HG02943 (cell line): ENCODE results near the gene SSTR1.
"Not testable (repeated sequence)": the region's sequence is repeated elsewhere in the genome, so short reads cannot be mapped to it uniquely, and the experiment has no call there.

Source experiments
- ATAC-seq: cut with Tn5 transposase; IDR thresholded peaks from one replicate; pipeline ENCODE4 v1.9.1; 2021; ENCODE audit warnings: mild to moderate bottlenecking, low read depth, moderate library complexity; ENCODE audit not compliant: unreplicated experiment

SSTR1 gene, protein sequence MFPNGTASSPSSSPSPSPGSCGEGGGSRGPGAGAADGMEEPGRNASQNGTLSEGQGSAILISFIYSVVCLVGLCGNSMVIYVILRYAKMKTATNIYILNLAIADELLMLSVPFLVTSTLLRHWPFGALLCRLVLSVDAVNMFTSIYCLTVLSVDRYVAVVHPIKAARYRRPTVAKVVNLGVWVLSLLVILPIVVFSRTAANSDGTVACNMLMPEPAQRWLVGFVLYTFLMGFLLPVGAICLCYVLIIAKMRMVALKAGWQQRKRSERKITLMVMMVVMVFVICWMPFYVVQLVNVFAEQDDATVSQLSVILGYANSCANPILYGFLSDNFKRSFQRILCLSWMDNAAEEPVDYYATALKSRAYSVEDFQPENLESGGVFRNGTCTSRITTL

DNA sequence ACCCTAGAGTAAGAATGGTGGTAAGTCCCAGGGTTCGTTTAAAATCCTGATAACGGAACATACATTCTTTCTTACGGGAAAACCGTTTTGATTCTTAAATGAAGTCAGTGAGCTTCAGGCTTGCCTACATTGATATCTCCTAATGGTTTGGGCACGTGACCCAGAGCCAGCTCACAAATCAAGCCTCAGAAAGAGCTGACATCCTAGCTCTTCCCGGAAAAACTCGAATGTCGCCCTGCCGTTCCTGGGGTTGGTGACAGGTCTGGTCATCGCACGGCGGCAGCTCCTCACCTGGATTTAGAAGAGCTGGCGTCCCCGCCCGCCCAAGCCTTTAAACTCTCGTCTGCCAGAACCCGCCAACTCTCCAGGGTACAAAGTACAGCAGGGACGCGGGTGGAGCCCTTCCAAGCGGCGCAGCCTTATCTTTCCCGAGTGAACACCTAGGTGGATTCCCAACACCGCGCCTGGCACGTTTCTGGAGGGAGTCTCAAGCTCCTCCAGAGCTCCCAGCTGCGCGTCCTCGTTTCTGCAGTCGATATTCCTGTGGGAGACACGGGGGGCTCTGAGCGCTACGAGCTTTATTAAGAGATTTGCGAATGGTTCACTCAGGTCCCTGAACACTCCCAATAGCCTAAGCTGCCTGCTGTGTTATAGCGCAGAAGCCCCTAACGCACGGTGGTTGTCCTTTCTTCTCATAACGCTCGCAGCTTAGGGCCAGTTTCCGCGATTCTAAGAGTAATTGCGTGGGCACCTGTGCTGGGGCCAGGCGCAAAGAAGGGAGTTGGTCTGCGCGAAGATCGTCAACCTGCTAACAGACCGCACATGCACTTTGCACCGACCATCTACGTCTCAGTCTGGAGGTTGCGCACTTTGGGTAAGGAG, at the start of gene SSTR1:
Gene SSTR1 (plus strand): TSS at position 169 of the 882 bp plus-strand sequence. CDS start 1,486 bp downstream, outside the sequence.
- no peak for ATAC-seq

DNA sequence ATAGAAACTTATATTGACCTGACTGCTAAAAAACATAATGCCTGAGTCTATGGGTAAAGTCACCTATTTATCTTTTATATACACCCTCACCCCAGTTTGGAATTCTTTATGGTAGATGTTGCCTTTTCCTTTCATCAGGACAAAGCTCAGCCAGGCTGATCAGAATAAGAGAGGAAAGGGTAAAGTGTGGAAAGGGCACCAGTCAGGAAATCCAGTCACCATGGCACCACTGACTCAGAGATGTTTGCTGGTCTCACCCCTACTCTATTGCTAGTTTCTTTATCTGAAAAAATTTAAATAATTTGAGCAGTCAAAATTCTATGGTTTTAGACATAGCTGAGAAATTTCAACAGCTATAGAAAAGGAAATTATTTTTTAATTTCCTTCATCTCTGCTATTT, 49.2 kb upstream of the SSTR1 start:
- ATAC-seq = no peak

DNA sequence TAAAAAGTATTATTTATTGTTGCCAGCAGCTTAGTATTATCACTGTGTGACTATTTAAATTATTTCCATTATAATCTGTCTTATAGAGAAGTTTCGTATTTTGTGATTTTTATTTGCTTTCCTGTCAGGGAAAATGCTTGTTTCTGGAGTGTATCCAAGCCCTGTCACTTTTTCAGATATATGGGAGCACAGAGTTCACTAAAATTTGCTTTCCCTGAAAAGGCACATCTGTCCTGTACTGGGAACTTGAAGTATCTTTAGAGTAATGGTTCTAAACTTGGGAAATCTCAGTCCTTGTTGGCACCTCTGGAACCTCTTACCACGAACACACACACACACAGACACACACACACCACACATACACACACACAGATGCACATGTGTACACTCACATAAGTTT, 39.3 kb upstream of the SSTR1 start:
- no peak for ATAC-seq

DNA sequence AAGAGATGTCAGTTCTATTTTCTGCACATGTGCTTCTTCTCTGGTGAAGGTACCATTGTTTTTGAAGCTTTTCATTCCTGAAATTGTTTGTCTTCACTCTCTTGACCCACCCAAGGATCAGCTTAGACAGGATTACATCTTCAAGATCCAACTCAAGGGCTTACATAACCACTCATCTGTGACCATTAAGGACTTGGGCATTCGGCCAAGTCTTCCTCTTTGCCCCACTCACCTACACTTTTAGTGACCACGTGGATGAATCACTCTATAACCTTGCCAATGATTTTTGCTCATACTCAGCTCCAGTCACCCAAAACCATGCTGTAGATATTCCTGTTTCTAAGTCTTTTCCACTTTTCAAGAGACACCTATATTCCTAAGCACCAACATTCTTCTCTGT, 36.5 kb upstream of the SSTR1 start:
- no peak for ATAC-seq

DNA sequence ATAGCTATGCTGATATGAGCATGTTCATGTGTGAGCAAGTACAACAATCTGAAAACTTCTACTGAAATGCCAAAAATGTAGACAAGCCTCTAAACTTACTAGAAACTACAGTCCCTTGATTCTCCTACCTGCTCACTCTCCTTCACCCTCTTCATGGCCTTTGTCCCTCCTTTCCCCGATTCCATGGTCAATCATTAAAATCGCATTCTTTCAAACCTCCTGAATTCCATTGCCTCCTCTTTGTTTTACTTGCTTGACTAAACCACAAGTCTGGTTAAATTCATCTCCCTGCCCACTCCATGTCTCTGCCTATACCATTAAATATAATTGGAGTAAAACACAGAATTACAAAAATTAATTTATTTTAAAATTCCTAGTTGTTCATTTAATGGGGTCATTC, 33.0 kb upstream of the SSTR1 start:
- ATAC-seq = no peak

DNA sequence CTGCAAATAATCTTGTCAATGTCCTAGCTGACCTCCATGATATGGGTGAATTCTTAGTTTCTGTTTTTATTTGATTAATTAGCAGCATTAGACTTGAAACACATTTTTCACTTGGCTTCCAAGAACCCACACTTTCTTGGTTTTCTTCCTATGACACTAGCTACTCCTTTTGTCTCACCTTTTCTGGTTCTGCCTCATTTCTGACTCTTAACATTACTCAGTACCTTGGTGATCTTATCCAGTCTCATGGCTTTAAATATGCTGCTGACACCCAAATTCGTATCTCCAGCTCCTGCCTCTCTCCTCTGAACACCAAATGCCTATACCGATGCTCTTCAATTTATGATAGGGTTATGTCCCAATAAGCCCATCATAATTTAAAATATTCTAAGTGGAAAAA, 32.0 kb upstream of the SSTR1 start:
- ATAC-seq = no peak

DNA sequence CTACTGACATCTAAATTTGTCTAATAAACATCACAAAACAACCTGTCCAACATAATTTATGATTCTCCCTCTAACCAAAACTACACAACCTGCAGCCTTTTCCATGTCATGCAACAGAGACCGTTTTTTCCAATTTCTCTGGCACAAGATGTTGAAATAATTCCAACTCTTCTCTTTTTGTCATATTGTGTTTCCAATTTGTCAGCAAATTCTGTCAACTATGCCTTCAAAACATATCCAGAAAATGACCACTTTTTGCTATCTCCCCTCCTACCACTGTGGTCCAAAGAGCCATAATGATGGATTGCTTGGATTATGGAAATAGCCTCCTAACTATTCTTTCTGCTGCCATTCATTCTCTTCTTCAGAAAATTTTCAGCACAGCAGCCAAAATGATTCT, 31.3 kb upstream of the SSTR1 start:
- ATAC-seq = no peak

DNA sequence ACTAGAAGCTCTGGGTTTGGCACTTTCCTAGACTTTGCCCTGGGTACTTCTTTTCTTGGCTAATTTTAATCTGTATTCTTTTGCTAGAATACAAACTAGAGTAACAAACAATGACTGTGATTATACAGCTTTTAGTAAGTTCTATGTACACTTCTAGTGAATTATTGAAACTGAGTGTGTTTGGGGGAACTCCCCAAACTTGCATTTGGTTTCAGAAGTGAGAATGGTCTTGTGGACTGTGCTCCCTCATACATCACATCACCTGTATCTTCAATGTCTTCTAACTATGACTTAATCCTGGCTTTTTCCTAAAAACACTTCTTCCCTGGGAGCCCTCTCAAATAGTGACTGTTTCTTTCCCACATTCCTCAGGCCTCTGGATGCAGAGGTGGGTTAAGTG, 23.6 kb upstream of the SSTR1 start:
- ATAC-seq = no peak

DNA sequence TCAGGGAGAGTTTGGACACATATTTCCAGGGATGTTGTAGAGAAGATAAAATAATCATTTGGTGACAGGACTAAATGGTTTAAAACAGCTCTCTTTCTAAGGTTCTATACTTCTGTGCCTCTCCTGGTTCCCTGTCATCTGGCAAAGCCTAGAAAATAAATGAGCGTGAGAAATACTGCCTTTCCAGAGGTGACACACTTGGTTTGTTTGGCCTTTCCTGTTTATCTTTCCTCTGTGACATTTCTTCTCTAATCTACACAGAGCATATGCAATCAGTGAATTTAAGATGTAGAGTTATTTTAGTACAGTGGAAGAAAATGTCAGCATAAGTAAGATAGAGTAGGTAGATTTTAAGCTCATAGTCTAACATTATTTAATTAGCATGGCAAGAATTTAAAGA, 22.0 kb upstream of the SSTR1 start:
- ATAC-seq = no peak

DNA sequence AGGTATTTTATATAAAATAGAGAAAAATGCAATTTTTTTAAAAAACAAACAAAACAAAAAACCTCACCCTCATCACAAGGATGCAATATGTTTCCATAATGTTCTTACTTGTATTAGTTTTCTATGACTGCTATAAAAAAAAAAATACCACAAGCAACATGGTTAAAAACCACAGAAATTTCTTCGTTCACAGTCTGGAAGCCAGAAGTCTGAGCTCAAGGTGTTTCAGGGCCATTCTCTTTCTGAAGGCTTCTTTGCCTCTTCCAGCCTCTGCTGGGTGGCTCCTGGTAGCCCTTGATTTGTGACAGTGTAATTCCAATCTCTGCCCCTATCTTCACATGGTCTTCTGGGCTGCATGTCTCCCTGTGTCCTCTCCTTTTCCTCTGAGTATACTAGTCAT, 21.5 kb upstream of the SSTR1 start:
- ATAC-seq = no peak

DNA sequence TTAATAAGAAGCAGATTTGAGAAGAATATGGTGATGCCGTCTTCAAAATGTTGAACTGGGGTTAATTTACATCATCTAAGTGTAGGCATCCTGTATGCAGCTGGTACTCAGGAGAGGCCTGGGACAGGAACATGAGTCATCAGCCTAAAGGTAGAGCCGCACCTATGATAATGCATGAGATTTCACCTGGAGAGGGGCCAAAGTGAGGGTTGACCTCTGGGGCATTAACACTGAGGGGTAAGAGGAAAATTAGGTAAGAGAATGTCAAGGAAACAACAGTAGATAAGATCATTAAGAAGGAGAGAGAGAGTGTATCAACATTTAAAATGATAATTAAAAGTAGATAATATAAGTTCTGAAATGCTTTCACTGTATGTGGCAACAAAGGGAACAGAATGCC, 20.2 kb upstream of the SSTR1 start:
- ATAC-seq = no peak

DNA sequence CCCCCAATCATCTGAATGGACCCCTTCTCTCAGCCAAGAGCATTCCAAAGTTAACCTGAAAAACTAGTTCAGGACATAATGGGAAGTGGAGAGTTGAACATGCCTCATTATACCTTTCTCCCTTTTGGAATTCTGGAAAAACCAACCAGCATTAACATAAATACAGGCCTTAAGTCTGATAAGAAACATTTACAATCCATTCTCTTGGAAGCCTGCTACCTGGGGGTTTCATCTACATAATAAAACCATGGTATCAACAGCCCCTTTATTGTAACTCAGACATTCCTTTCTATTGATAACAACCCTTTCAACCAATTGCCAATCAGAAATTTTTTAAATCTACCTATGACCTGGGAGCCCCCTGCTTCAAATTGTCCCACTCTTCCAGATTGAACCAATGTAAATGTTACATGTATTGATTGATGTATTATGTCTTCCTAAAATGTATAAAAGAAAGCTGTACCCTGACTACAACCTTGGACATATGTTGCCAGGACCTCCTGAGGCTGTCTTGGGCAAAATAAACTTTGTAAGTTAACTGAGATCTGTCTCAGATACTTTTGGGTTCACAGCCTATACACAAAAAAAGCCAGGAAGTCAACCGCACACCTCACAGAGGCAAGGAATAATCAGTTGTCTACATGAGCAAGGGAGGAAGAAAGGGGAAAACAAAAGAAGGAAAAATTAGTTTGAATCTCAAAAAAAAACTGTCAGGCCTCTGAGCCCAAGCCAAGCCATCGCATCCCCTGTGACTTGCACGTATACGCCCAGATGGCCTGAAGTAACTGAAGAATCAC, 17.6 kb upstream of the SSTR1 start:
- no peak for ATAC-seq

DNA sequence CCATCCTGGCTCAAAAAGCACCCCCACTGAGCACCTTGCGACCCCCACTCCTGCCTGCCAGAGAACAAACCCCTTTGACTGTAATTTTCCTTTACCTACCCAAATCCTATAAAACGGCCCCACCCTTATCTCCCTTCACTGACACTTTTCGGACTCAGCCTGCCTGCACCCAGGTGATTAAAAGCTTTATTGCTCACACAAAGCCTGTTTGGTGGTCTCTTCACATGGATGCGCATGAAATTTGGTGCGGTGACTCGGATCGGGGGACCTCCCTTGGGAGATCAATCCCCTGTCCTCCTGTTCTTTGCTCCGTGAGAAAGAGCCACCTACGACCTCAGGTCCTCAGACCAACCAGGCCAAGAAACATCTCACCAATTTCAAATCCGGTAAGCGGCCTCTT, 16.9 kb upstream of the SSTR1 start:
- ATAC-seq = not testable (repeated sequence)

DNA sequence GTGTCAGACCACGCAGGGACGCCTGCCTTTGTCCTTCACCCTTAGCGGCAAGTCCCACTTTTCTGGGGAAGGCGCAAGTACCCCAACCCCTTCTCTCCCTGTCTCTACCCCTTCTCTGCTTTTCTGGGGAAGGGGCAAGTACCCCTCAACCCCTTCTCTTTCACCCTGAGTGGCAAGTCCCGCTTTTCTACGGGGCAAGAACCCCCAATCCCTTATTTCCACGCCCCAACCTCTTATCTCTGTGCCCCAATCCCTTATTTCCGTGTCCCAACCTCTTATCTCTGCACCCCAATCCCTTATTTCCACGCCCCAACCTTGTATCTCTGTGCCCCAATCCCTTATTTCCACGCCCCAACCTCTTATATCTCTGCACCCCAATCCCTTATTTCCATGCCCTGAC, 16.2 kb upstream of the SSTR1 start:
- ATAC-seq = not testable (repeated sequence)

DNA sequence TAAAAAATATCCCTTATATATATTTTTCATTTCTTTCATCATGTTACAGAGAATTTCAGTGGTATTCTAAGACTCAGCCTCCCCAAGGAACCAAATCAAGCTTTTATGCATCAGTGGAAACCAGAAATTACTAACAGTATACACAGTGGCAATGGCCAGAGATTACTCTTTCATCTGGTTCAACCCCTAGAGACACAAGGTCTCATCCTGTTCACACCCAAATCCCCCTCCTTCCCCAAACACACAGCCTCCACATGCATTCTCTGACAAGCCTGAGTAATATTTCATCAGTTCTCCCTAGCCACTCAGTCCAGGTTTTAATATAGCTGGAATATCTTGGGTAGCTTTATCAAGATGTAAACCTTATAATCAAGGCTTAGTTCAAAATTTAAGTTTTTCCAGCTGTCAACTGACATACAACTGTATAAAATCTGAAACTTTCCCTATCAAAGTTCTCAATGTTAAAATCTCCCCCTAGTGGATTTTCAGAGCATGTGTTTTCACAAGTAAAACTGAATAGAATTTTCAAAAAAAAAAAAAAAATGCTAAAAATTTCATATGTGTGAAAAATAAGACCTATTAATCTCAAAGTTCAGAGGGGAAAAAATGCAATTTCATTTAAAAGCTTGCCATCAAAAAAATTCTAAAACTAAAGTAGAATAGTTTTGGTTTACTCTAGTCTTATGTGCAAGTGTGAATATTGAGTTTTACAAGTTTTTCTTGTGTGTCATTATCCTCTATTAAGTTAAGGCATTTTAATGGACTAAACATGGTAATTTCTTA, 10.5 kb upstream of the SSTR1 start:
- ATAC-seq = no peak

DNA sequence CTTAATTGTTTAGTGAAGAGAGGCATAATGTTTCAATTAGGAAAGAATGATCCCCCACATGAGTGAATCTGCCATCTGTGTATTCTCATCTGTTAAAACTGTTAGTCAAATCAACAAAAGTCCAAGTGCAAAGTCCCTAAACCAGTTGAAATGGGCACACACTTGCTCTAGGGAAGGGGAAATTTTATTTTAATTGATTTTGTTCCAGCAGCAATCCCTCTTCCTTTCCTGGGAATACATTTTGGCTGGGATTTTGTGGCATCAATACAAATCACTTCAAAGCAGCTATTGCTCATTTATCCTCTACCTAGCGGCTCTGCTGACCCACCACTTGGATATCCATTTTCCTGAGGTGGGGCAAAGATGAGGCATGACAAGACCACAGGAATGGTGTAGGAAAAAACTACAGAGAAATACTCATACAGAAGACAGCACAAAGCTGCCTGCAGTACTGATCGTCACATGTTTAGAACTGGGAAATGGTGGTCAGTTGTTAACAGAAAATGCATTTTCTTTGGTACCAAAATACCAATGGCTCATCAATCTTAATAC, 9.8 kb upstream of the SSTR1 start:
- no peak for ATAC-seq

DNA sequence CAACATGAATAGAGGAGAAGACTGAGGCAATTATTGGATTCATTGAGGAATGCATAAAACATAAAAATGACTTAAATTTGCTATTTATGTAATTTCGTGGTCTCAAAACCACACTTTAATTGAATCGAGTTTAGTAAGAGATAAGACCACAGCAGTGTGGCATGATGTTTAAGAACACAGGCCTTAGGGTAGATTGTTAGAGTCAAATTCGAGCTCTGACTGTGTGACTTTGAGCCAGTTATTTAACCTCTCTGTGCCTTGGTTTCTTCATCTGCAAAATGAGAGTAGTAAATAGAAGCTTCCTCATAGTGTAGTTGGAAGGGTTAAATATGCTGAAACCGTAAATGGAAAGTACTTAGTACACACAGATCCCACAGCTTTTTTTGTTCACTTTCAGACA, 9.3 kb upstream of the SSTR1 start:
- no peak for ATAC-seq

DNA sequence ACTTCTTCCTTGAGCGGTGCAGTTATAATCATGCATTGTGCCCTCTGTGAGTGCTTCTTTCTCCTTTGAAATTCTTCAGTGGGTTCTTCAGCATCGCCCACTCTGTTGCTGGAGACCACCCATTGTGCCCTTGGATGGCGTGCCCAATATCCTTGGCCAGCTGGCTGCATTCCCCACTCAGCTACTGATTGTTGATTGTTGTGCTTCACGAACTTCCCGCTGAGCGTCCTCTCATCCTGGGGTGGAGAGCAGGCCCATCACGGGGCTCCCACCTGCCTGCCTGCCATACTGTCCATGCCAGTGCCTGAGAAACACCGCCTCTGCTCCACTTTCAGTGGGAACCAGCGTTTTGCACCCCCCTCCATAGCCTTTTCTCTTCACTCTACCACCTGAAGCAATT, 8.6 kb upstream of the SSTR1 start:
- ATAC-seq = no peak

DNA sequence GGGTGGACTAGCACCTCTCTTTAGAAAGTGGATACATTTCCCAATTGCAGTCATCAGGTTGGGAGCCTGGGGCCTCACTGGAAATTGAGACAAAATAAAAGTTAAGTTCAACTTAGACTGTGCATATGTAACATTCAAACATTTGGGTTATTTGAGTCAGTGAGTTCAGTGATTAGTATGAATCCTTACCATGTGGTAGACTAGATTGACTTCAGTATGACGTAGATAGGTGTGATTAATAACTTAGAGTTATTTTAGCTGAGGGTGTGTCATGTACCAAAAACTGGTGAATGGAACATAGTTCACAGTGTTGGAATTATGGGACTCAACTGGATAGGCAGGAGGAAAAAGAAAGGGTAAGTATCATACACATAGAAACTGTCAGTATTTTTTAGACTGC, 8.0 kb upstream of the SSTR1 start:
- ATAC-seq = no peak
